Large intestine (tissue), 12 donors: Measurements from ENCODE around the gene ZBTB3. TPM values are rescaled to one million over a fixed set of nuclear protein-coding genes. Genes with fewer than 3 reads are reported as not detected.

Experiments
- DNase-seq, 2 donors: peaks; one replicate each; pipeline versions ENCODE4 v3.0.0 to v3.0.0-alpha.2; 2013
- H3K27ac ChIP-seq: one replicate; pipeline ENCODE4 v1.5.1; 2013; ENCODE audit warnings: low read length
- H3K27me3 ChIP-seq: 2 replicates; pipeline ENCODE4 v1.6.1; 2013; ENCODE audit warnings: low read length; ENCODE audit not compliant: control insufficient read depth, insufficient read depth
- H3K36me3 ChIP-seq: 2 replicates; pipeline ENCODE4 v1.6.1; 2013; ENCODE audit warnings: low read length; ENCODE audit not compliant: control insufficient read depth, insufficient read depth
- H3K4me1 ChIP-seq: one replicate; pipeline ENCODE4 v1.6.1; 2013; ENCODE audit warnings: low read length; ENCODE audit not compliant: control insufficient read depth, insufficient read depth
- H3K4me3 ChIP-seq: one replicate; pipeline ENCODE4 v1.5.1; 2013; ENCODE audit warnings: low read length
- H3K9me3 ChIP-seq: one replicate; pipeline ENCODE4 v1.6.1; 2013; ENCODE audit warnings: mild to moderate bottlenecking, low read depth, low read length, moderate library complexity; ENCODE audit not compliant: control insufficient read depth
- WGBS: methylation state at CpG from one replicate; pipeline ENCODE4 v1.1.5; 2013; ENCODE audit warnings: low lambda C conversion rate; ENCODE audit not compliant: insufficient coverage; 5-methylcytosine and 5-hydroxymethylcytosine counted together
- long read RNA-seq, 11 donors: transcript quantifications; one replicate each; lab custom pipeline, GENCODE V29; 2026
- polyA plus RNA-seq: library from polyadenylated mRNA; unstranded; fragments of 120-200 nt; gene quantifications from one replicate; pipeline ENCODE4 v1.2.1, GENCODE V29; 2013

ZBTB3 gene
- 7.2 TPM for polyA plus RNA-seq
- long read RNA-seq, donor 1: 0 reads
- long read RNA-seq, donor 2, partial matches to known transcripts: 0 of 4 reads
- long read RNA-seq, donor 2, other reads (novel, unspliced or antisense): 0 of 4 reads
- long read RNA-seq, donor 3: 0 reads
- long read RNA-seq, donor 4, partial matches to known transcripts: 0 of 1 reads
- long read RNA-seq, donor 4, other reads (novel, unspliced or antisense): 0 of 1 reads
- long read RNA-seq, donor 5, partial matches to known transcripts: 0 of 3 reads
- long read RNA-seq, donor 5, other reads (novel, unspliced or antisense): 0 of 3 reads
- long read RNA-seq, donor 6, partial matches to known transcripts: 0 of 1 reads
- long read RNA-seq, donor 6, other reads (novel, unspliced or antisense): 0 of 1 reads
- long read RNA-seq, donor 7, partial matches to known transcripts: 0 of 2 reads
- long read RNA-seq, donor 7, other reads (novel, unspliced or antisense): 0 of 2 reads
- long read RNA-seq, donor 8, partial matches to known transcripts: 110 of 203 reads
- long read RNA-seq, donor 8, other reads (novel, unspliced or antisense): 93 of 203 reads
- long read RNA-seq, donor 9: 0 reads
- long read RNA-seq, donor 10, partial matches to known transcripts: 0 of 1 reads
- long read RNA-seq, donor 10, other reads (novel, unspliced or antisense): 0 of 1 reads
- long read RNA-seq, donor 11, partial matches to known transcripts: 0 of 2 reads
- long read RNA-seq, donor 11, other reads (novel, unspliced or antisense): 0 of 2 reads

DNA sequence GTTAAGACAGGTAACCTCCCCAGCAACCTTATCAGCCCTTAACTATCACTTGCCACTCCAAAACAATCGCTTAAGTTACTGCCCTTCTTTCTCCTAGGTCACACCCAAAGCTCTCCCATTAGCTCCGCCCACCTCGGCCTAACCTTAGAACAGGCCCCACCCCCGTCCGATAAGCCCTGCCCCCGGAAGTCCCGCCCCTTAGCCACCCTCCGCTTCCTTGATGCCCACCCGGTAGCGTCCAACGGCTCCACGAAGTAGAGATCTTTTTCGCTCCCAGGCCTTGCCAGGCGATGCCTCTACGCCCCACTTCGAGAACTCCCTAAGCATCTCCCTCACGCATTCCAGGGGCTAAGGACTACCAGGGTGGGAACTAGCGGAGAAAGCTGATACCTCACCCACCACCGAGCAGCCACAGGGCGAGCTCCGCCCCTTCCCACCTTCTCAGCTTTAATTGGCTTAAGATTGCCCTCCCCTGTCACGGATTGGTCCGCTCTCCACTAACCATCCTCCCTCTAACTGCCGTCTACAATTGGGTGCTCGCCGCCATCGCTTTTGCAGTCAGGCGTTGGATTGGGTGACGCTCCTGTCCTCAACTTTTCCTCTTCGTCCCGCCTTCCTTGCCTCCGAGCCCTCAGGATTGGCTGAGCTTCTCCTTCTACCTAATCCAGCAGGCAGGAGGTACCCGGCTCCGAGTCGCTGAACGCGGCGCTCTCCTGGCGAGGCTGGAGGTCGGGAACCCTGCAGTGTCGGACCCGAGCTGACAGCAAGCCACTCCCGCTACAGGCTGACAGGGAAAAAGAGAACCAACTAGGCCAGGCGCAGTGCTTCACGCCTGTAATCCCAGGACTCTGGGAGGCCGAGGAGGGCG lies at the start of gene ZBTB3:
Gene ZBTB3, minus strand, starts transcription at position 425 of the 868 bp plus-strand sequence. CDS start 496 bp downstream, outside the sequence.
- H3K36me3 ChIP-seq: peaks cover 19% of the 10 kb centered on the region
- H3K27ac ChIP-seq: peak within 1 kb of the TSS; percentile 90
- 5% methylated on average over 4 of the region's 47 CpGs for WGBS
- DNase-seq: peak; percentile 99
- H3K27me3 ChIP-seq: no peaks in the 10 kb centered on the region
- H3K9me3 ChIP-seq: no peaks in the 10 kb centered on the region
- H3K4me3 ChIP-seq: peak within 1 kb of the TSS; percentile 82
- peaks cover 14% of the 10 kb centered on the region for H3K4me1 ChIP-seq

DNA sequence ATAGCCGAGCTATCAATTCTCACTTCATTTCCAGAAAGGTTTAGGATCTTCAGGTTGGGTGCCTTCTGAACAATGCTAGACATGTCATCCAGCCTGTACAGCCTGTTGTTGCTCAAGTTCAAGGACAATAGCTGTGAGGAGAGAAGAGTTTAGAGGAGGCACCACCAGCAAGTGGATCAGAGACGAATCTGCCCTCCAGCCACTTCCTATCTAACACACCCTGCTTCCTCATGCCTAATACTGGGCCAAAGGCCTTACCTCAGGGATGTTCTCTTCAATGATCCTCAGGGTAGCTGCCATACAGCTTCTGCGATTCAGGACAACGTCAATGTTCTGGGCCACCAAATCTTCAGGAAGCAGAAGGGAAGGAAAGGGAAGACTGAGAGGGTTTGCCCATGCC lies 47.1 kb upstream of the ZBTB3 start:
- peaks cover 74% of the 10 kb centered on the region for H3K36me3 ChIP-seq
- no CpG with 5 or more reads among the region's 4 CpGs for WGBS
- no peaks in the 10 kb centered on the region for H3K27me3 ChIP-seq
- H3K4me1 ChIP-seq: peaks cover 4% of the 10 kb centered on the region
- H3K9me3 ChIP-seq: no peaks in the 10 kb centered on the region
- DNase-seq: no peak
- H3K4me3 ChIP-seq: no peak overlapping the region
- H3K27ac ChIP-seq: no peak overlapping the region

DNA sequence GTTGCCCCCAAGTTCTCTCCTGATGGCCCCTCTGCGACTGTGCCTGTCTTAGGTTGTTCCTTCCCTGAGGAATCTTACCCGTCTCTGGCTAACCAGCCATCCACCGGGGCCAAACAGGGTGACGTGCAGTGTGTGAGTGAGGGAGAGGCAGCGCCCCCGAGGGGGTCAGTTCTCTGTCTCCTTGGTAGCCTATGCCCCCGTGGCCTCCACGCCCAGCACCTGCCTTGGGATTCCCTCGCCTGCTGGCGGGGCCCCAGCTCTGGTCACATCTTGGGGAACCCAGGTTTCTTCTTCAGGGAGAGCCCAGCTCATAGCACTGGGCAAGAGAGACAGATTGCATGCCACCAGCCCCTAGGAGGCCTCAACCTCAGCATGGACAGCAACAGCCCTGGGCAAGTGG lies 45.5 kb upstream of the ZBTB3 start:
- no CpG with 5 or more reads among the region's 10 CpGs for WGBS
- peaks cover 90% of the 10 kb centered on the region for H3K36me3 ChIP-seq
- DNase-seq: no peak

DNA sequence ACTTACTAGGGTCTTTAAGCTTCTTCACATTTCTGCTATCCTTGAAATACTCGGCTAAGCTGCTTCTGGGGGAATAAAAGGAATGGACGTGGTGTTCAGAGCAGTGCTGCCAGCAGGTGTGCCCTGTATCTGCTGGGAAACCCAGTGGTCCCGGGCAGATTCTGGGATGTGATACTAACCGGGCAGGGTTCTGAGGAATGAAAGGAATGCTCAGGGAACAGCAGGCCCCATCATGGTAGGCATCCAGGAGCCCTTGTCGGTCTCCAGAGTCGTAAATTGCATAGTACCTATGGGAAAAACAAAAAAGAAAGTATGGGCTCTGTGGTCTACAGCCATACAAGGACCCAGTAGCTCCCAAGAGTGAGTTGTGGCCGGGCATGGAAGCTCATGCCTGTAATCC lies 42.3 kb upstream of the ZBTB3 start:
- Histone ChIP-seq H3K27me3 (no peaks in the 10 kb centered on the region), H3K4me1 (peaks cover 5% of the 10 kb centered on the region), H3K4me3 (no peak overlapping the region), H3K27ac (no peak overlapping the region), H3K36me3 (peaks cover 86% of the 10 kb centered on the region), H3K9me3 (no peaks in the 10 kb centered on the region)
- no CpG with 5 or more reads among the region's 7 CpGs for WGBS
- DNase-seq: no peak

More for the DNA sequence above, 45.5 kb upstream of the ZBTB3 start:
- Histone ChIP-seq H3K4me3 (no peak overlapping the region), H3K27ac (no peak overlapping the region), H3K27me3 (no peaks in the 10 kb centered on the region), H3K9me3 (no peaks in the 10 kb centered on the region), H3K4me1 (peaks cover 4% of the 10 kb centered on the region)

GRCh38 chr11:62794201-62794775 lies 40.3 kb upstream of the ZBTB3 start:
- peaks cover 78% of the 10 kb centered on the region for H3K36me3 ChIP-seq
- no CpG with 5 or more reads among the region's 8 CpGs for WGBS
- peaks cover 14% of the 10 kb centered on the region for H3K4me1 ChIP-seq
- no peaks in the 10 kb centered on the region for H3K9me3 ChIP-seq
- H3K27ac ChIP-seq: no peak overlapping the region
- H3K27me3 ChIP-seq: no peaks in the 10 kb centered on the region
- H3K4me3 ChIP-seq: no peak overlapping the region
- DNase-seq: no peak

DNA sequence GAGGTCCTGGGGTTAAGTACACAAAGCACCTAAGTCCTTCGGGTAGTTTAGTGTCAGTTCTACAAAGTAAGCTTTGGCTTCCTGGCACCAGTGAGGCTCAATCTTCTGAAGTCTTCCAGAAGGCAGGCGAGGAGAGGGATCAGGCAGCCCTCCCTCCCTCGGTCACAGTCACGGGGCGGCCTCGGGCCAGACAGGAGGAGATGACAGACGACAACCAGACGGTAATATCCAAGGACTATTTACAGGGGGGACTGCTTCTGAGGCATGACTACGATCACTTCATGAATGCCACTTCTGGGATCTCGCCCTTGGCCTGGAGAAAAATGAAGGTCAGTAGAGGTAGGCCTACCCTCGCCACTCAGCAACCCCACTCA lies 38.2 kb upstream of the ZBTB3 start:
- no peaks in the 10 kb centered on the region for H3K27me3 ChIP-seq
- H3K27ac ChIP-seq: peak overlapping the region; percentile 49
- H3K36me3 ChIP-seq: peaks cover 63% of the 10 kb centered on the region
- WGBS: no CpG with 5 or more reads among the region's 11 CpGs
- peaks cover 14% of the 10 kb centered on the region for H3K4me1 ChIP-seq
- H3K4me3 ChIP-seq: peak overlapping the region; percentile 99
- DNase-seq: no peak
- H3K9me3 ChIP-seq: no peaks in the 10 kb centered on the region

DNA sequence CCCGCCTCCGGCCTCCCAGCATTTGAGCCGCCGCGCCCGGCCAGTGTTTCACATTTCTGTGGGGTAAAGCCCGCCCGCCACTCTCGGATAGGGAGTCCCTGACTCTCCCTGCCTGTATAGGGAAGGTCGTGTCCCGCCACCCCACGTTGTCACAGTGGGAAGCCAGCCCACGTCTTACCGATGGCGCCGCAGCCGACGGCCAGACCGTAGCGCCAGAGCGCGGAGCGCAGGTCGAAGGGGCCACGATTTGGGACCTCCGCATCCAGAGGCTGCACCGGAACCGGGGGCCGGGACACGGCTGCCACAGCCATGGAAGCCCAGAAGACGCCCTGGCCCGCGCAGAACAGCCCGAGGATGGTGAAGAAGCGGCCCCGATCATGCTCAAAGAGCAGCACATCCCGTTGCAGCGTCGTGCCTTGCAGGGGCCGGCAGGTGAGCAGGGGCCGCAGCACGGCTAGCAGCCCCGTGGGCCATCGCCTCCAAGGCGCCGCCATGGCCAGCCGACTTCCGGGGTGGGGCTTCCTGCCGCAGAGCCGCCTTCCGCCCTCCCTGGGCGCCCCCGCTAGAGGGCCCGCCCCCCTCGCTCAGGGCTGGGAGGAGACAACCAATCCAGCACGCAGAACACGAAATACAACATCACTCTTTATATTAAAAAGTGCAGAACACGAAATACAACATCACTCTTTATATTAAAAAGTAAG lies 37.7 kb upstream of the ZBTB3 start, which contains the start of gene TMEM223:
Gene TMEM223, minus strand, starts transcription at position 506 of the 701 bp plus-strand sequence. Its CDS starts 12 bp downstream, at position 494.
- Histone ChIP-seq H3K27me3 (no peaks in the 10 kb centered on the region), H3K36me3 (peaks cover 57% of the 10 kb centered on the region), H3K4me3 (peak within 1 kb of the TSS; percentile 99), H3K27ac (peak within 1 kb of the TSS; percentile 77), H3K4me1 (peaks cover 14% of the 10 kb centered on the region), H3K9me3 (no peaks in the 10 kb centered on the region)
- peak; percentile 83 to 87 for DNase-seq
- no CpG with 5 or more reads among the region's 58 CpGs for WGBS

DNA sequence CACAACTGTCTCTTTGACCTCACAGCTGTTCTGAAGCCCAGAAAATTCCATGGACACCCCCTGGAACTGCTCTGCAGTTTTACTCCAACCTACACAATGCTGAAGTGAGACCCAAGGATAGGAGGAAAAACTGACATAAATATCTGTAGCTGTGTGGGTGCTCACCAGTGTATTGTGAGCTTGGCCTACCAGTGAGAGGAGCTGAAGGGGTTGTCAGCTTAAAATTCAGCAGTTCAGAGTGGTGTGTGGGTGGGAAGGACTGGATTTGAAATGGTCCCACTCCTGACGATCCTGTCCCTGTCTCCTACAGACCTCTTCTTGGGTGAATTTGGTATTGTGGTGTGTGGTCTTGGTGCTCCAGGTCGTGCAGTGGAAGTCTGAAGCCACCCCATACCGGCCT lies 35.6 kb upstream of the ZBTB3 start:
- H3K9me3 ChIP-seq: no peaks in the 10 kb centered on the region
- WGBS: no CpG with 5 or more reads among the region's 3 CpGs
- DNase-seq: no peak
- no peak overlapping the region for H3K4me3 ChIP-seq
- peaks cover 24% of the 10 kb centered on the region for H3K4me1 ChIP-seq
- no peaks in the 10 kb centered on the region for H3K27me3 ChIP-seq
- H3K27ac ChIP-seq: no peak overlapping the region
- H3K36me3 ChIP-seq: peaks cover 37% of the 10 kb centered on the region

DNA sequence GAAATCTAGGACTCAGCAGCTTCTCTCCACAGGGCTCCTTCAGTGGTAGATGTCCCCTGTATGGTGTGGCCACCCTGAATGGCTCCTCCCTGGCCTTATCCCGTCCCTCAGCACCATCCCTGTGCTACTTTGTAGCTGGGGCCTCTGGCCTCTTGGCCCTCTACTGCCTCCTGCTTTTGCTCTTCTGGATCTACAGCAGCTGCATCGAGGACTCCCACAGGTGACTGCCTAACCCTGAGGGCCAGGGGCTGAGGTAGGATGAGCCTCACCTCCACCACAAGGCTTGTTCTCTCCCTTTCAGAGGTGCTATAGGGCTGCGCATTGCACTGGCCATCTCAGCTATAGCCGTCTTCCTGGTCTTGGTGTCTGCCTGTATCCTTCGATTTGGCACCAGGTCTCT lies 35.0 kb upstream of the ZBTB3 start:
- H3K27me3 ChIP-seq: no peaks in the 10 kb centered on the region
- DNase-seq: no peak
- H3K4me1 ChIP-seq: peaks cover 24% of the 10 kb centered on the region
- H3K9me3 ChIP-seq: no peaks in the 10 kb centered on the region
- H3K36me3 ChIP-seq: peaks cover 31% of the 10 kb centered on the region
- no CpG with 5 or more reads among the region's 5 CpGs for WGBS
- no peak overlapping the region for H3K27ac ChIP-seq
- H3K4me3 ChIP-seq: no peak overlapping the region
